ENCODE data around the gene SETD5. TPM values are rescaled to one million over a fixed set of nuclear protein-coding genes. Genes with fewer than 3 reads are reported as not detected.

SETD5 gene
- polyA plus RNA-seq, 2 of the 4 experiments (the other 2 are of a cell fraction): 41.7 to 92.3 TPM

- Histone ChIP-seq H3K4me1 (peaks cover 26% of the 10 kb centered on the region), H3K4me3 (no peak overlapping the region)
- 13% methylated on average over 7 of the region's 7 CpGs for WGBS (ENCODE audit: missing lambda C conversion rate)
Measured at GRCh38 chr3:9352917-9353752, 44.3 kb upstream of the SETD5 start.

DNA sequence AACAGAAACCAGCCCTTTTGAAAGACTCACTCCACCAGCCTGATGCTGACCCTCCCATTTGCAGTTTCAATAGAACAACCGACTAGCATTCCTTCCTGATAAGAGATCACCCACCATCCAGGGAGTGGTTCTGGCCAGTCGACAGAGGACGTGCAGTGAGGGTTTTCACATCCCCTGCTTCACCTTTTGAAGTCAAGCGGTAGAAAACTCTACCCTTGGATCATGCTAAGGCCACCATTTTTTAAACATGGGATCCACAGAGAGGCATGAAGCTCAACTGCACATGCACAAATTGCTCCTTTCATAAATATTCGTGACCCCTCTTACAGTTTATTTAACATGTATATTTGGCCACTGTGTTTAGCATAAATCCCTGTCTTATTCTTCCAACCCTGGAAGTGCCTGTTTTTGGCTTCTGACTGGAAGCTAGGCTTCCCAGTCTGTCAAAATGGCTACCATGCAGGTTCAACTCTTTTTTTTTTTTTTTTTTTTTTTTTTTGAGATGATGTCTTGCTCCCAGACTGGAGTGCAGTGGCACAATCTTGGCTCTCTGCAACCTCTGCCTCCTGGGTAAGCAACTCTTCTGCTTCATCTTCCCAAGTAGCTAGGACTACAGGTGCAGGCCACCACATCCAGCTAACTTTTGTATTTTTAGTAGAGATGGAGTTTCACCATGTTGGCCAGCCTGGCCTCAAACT is 35.6 kb upstream of the SETD5 start:
- Histone ChIP-seq H3K9me3 (no peaks in the 10 kb centered on the region), H3K4me2 (peak overlapping the region; percentile 95), H3K4me1 (peaks cover 19% of the 10 kb centered on the region), H3K27ac (peak overlapping the region; percentile 90 to 93), H3K4me3 (peak overlapping the region; percentile 81)
- 93% methylated on average over 5 of the region's 5 CpGs for WGBS (ENCODE audit: missing lambda C conversion rate)
- DNase-seq (ENCODE audit: low read depth in 1 of 2, low spot score in 1 of 2) (no peak), FAIRE-seq (no peak), ATAC-seq (no peak)
- TF ChIP-seq, protein P1, sequence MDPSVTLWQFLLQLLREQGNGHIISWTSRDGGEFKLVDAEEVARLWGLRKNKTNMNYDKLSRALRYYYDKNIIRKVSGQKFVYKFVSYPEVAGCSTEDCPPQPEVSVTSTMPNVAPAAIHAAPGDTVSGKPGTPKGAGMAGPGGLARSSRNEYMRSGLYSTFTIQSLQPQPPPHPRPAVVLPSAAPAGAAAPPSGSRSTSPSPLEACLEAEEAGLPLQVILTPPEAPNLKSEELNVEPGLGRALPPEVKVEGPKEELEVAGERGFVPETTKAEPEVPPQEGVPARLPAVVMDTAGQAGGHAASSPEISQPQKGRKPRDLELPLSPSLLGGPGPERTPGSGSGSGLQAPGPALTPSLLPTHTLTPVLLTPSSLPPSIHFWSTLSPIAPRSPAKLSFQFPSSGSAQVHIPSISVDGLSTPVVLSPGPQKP (IDR thresholded peaks at IDR 0.05; ENCODE audit: low read depth, low read length): no peak
- no peak for TF ChIP-seq CHD4 (IDR thresholded peaks at IDR 0.05; ENCODE audit: borderline replicate concordance)
- TF ChIP-seq ZNF302 (CRISPR knock-in tag; IDR thresholded peaks at IDR 0.05): no peak
- no peak for TF ChIP-seq RARB (CRISPR knock-in tag; IDR thresholded peaks at IDR 0.05)
- 0 out of 2 replicates have a peak, but pooled peaks have one; percentile 29 for TF ChIP-seq EHMT2 (IDR thresholded peaks at IDR 0.05; ENCODE audit: low read depth)
- no peak for TF ChIP-seq ATOH8 (CRISPR knock-in tag; IDR thresholded peaks at IDR 0.05; ENCODE audit: low read depth)
- CTCF ChIA-PET: interaction anchor here (0.6 to 2.7 kb wide), 7 partner anchors 9 to 352 kb away, joined by 3 to 29 read pairs (median 4); no protein-coding TSS in a partner anchor
- POLR2A ChIA-PET: interaction anchor here (0.6 to 2.8 kb wide), 10 partner anchors 9 to 397 kb away, joined by 3 to 62 read pairs (median 6); partner anchors contain the start of gene SETD5

More at GRCh38 chr3:9352917-9353752, 44.3 kb upstream of the SETD5 start:
- Histone ChIP-seq H3K9me3 (no peaks in the 10 kb centered on the region), H3K27ac (no peak overlapping the region), H3K4me2 (peak overlapping the region; percentile 25)
- ChIA-PET POLR2A (interaction anchor here (0.8 to 2.0 kb wide), 4 partner anchors 10 to 44 kb away, joined by 3 to 13 read pairs (median 4); partner anchors contain the start of genes SETD5 and THUMPD3), CTCF (interaction anchor here (0.6 to 3.2 kb wide), 48 partner anchors 9 to 1560 kb away, joined by 3 to 29 read pairs (median 4); partner anchors contain the start of genes OGG1 and THUMPD3)
- no peak for TF ChIP-seq HOXB13 (CRISPR knock-in tag; IDR thresholded peaks at IDR 0.05; ENCODE audit: low read depth)
- TF ChIP-seq, protein P2, sequence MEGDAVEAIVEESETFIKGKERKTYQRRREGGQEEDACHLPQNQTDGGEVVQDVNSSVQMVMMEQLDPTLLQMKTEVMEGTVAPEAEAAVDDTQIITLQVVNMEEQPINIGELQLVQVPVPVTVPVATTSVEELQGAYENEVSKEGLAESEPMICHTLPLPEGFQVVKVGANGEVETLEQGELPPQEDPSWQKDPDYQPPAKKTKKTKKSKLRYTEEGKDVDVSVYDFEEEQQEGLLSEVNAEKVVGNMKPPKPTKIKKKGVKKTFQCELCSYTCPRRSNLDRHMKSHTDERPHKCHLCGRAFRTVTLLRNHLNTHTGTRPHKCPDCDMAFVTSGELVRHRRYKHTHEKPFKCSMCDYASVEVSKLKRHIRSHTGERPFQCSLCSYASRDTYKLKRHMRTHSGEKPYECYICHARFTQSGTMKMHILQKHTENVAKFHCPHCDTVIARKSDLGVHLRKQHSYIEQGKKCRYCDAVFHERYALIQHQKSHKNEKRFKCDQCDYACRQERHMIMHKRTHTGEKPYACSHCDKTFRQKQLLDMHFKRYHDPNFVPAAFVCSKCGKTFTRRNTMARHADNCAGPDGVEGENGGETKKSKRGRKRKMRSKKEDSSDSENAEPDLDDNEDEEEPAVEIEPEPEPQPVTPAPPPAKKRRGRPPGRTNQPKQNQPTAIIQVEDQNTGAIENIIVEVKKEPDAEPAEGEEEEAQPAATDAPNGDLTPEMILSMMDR (IDR thresholded peaks at IDR 0.05): peak; percentile 97
- TF ChIP-seq RAD21 (conservative IDR thresholded peaks at IDR 0.05 in 1 of 2, IDR thresholded peaks at IDR 0.05 in 1 of 2): peak; percentile 90 to 92
- TF ChIP-seq POLR2AphosphoS2 (conservative IDR thresholded peaks at IDR 0.05; ENCODE audit: low read length): no peak
- TF ChIP-seq ZSCAN20 (CRISPR knock-in tag; IDR thresholded peaks at IDR 0.05): no peak
- peak; percentile 76 for TF ChIP-seq SMC3 (IDR thresholded peaks at IDR 0.05)
- peak; percentile 71 to 72 for DNase-seq (ENCODE audit: low read depth in 1 of 2, low spot score in 1 of 2)
- peak; percentile 88 to 95 for ATAC-seq
- no peak for FAIRE-seq

All from A549 (cell line).